Parathyroid adenoma (tissue), 2 donors: ENCODE measurements around the gene SPPL3.

Experiments
- H2AFZ ChIP-seq: fragments of 300-600 bp; sonication (generic); one replicate; pipeline ENCODE4 v1.7.0; 2017; ENCODE audit warnings: antibody characterized with exemption, mild to moderate bottlenecking
- H3K27ac ChIP-seq: fragments of 300-600 bp; sonication (generic); one replicate; pipeline ENCODE4 v1.7.0; 2017
- H3K27me3 ChIP-seq: fragments of 300-600 bp; sonication (generic); one replicate; pipeline ENCODE4 v1.7.0; 2017; ENCODE audit warnings: low read length; ENCODE audit not compliant: control insufficient read depth, insufficient read depth
- H3K36me3 ChIP-seq: fragments of 300-600 bp; sonication (generic); one replicate; pipeline ENCODE4 v1.7.0; 2017; ENCODE audit warnings: low read length; ENCODE audit not compliant: control insufficient read depth, insufficient read depth
- H3K4me1 ChIP-seq: fragments of 300-600 bp; sonication (generic); one replicate; pipeline ENCODE4 v1.7.0; 2017; ENCODE audit warnings: control low read depth
- H3K4me2 ChIP-seq: fragments of 300-600 bp; sonication (generic); one replicate; pipeline ENCODE4 v1.7.0; 2017; ENCODE audit warnings: low read length
- H3K4me3 ChIP-seq: fragments of 300-600 bp; sonication (generic); one replicate; pipeline ENCODE4 v1.7.0; 2017; ENCODE audit warnings: low read depth, low read length
- H3K79me2 ChIP-seq: fragments of 300-600 bp; sonication (generic); one replicate; pipeline ENCODE4 v1.7.0; 2017; ENCODE audit warnings: control low read depth
- H3K9ac ChIP-seq: fragments of 300-600 bp; sonication (generic); one replicate; pipeline ENCODE4 v1.7.0; 2017; ENCODE audit warnings: mild to moderate bottlenecking
- H3K9me3 ChIP-seq: fragments of 300-600 bp; sonication (generic); one replicate; pipeline ENCODE4 v1.7.0; 2017; ENCODE audit warnings: low read length; ENCODE audit not compliant: control insufficient read depth
- TF ChIP-seq, protein P1 (sequence below): fragments of 300-600 bp; sonication (generic); IDR thresholded peaks from one replicate; pipeline ENCODE4 v1.7.0; 2017; ENCODE audit warnings: antibody characterized with exemption, mild to moderate bottlenecking
- donor health status: primary hyperparathyroidism.

Gene SPPL3

DNA sequence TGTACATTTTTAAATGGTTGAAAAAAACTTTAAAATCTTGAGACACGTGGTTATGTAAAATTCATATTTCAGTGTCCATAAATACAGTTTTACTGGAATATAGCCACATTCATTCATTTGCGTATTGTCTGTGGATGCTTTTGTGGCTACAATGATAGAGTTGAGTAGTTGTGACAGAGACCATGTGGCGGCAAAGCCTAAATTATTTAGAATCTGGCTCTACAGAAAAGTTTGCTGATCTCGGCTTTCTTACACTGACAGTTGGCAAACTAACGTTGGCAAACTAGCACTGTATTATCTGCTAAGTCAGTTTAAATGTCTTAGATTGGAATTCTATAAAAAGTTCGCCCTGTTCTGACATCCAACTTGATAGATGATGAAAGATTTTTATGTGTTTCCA lies 191.5 kb downstream of the SPPL3 start:
- Histone ChIP-seq H3K79me2 (peaks cover 36% of the 10 kb centered on the region), H3K4me2 (peak overlapping the region; percentile 45), H3K27ac (no peak overlapping the region), H3K36me3 (no peaks in the 10 kb centered on the region), H3K4me3 (no peak overlapping the region), H3K4me1 (peaks cover 10% of the 10 kb centered on the region), H3K9ac (no peak overlapping the region), H2AFZ (no peak overlapping the region), H3K9me3 (no peaks in the 10 kb centered on the region), H3K27me3 (no peaks in the 10 kb centered on the region)
- TF ChIP-seq, protein P1, sequence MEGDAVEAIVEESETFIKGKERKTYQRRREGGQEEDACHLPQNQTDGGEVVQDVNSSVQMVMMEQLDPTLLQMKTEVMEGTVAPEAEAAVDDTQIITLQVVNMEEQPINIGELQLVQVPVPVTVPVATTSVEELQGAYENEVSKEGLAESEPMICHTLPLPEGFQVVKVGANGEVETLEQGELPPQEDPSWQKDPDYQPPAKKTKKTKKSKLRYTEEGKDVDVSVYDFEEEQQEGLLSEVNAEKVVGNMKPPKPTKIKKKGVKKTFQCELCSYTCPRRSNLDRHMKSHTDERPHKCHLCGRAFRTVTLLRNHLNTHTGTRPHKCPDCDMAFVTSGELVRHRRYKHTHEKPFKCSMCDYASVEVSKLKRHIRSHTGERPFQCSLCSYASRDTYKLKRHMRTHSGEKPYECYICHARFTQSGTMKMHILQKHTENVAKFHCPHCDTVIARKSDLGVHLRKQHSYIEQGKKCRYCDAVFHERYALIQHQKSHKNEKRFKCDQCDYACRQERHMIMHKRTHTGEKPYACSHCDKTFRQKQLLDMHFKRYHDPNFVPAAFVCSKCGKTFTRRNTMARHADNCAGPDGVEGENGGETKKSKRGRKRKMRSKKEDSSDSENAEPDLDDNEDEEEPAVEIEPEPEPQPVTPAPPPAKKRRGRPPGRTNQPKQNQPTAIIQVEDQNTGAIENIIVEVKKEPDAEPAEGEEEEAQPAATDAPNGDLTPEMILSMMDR: no peak
